Parietal lobe (tissue), 1 donor: ENCODE data around the gene NDUFS6. TPM values are rescaled to one million over a fixed set of nuclear protein-coding genes. Genes with fewer than 3 reads are reported as not detected.

Experiments used
- total RNA-seq: library from RNA; depleted of rRNA; stranded (reverse); fragments of >200 nt; gene quantifications from one replicate; pipeline ENCODE4 v1.2.3, GENCODE V29; 2014

NDUFS6 gene
- total RNA-seq: 7.2 TPM

GRCh38 chr5:1801222-1801966, at the start of gene NDUFS6:
Gene NDUFS6 (plus strand): TSS chr5:1801407. CDS start chr5:1801418, 11 bp downstream.

GRCh38 chr5:1799602-1800471, 1.4 kb upstream of the NDUFS6 start, which contains the start of gene MRPL36:
Gene MRPL36 (minus strand): TSS chr5:1799837. CDS start chr5:1798935, 902 bp downstream.

Other genes starting within 250 kb of the NDUFS6 start
- gene MRPL36, start 1.6 kb upstream of the NDUFS6 start, total RNA-seq: 19.4 TPM
- gene IRX4, start 81.5 kb downstream of the NDUFS6 start, total RNA-seq: not detected